GM12892 (cell line): ENCODE measurements around the gene DNTTIP2.

Experiments used
- POLR2A ChIP-seq: IDR thresholded peaks from 2 replicates; pipeline ENCODE4 v1.6.1; 2011; ENCODE audit warnings: low read depth, low read length, control low read depth
- POLR2AphosphoS5 ChIP-seq: IDR thresholded peaks from 2 replicates; pipeline ENCODE4 v1.6.1; 2011; ENCODE audit warnings: low read depth, low read length, control low read depth

DNA sequence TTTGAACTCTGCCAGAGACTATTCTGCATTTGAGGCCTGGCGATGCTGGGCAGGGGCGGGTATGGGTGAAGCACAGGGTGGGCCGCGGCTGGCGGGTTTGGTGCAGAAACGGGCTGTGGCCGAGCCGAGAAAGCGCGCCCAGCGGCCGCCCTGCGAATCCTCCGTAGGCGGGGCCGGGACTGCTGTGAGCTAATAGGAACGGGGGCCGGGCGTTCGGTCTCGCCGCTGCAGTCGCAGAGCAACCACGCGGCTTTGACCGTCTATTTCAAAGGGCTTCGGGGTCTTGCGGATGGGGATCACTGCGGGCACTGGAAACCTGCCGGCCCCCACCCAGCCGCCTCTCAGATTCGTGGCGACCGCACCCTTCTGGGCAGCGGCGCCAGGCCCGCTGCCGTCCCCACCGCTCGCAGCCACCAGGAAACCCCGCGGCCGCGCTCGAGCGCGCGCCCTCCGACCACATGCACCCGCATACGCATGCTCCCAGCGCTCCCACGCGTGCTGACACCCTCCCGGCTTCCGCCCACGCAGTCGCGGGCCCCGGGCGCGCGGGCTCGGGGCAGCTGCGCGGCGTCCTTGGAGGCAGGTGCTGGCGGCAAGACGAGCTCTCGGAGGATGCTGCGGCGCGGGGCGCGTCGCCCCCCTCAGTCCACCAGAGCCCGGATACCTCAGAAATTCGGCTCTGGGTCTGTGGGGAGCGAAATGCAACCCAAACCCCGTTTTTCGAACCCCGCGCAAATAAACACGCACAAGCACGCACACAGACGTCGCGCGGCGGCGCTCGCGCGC, 32.6 kb downstream of the DNTTIP2 start:
- TF ChIP-seq POLR2A (no peak), POLR2AphosphoS5 (no peak)
